ENCODE measurements around the gene PALD1. TPM values are rescaled to one million over a fixed set of nuclear protein-coding genes. Genes with fewer than 3 reads are reported as not detected.

Gene PALD1
- total and polyA plus RNA-seq, 9 of the 15 experiments (the other 6 are each of a cell fraction or from before 2014, with no cell fraction given): 0.03 to 0.29 (median 0.09) TPM; not detected in 2

- peak; percentile 98 for TF ChIP-seq CUX1 (CRISPR knock-in tag; IDR thresholded peaks at IDR 0.05)
- TF ChIP-seq DLX4 (CRISPR knock-in tag; IDR thresholded peaks at IDR 0.05): peak; percentile 71; the same call in 1 of the 2 replicates
- peak; percentile 97 for TF ChIP-seq HIVEP1 (CRISPR knock-in tag; IDR thresholded peaks at IDR 0.05)
- TF ChIP-seq GTF2F1 (IDR thresholded peaks at IDR 0.05; ENCODE audit: low read depth, low read length): no peak
- TF ChIP-seq, protein P1, sequence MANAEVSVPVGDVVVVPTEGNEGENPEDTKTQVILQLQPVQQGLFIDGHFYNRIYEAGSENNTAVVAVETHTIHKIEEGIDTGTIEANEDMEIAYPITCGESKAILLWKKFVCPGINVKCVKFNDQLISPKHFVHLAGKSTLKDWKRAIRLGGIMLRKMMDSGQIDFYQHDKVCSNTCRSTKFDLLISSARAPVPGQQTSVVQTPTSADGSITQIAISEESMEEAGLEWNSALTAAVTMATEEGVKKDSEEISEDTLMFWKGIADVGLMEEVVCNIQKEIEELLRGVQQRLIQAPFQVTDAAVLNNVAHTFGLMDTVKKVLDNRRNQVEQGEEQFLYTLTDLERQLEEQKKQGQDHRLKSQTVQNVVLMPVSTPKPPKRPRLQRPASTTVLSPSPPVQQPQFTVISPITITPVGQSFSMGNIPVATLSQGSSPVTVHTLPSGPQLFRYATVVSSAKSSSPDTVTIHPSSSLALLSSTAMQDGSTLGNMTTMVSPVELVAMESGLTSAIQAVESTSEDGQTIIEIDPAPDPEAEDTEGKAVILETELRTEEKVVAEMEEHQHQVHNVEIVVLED (CRISPR knock-in tag; IDR thresholded peaks at IDR 0.05): peak; percentile 74
- TF ChIP-seq NFE2 (IDR thresholded peaks at IDR 0.05; ENCODE audit: low read depth): no peak; the same call in 1 of the 2 replicates
- TF ChIP-seq FOXA3 (CRISPR knock-in tag; conservative IDR thresholded peaks at IDR 0.05 in 1 of 2, IDR thresholded peaks at IDR 0.05 in 1 of 2): 0 out of 4 replicates have a peak, but pooled peaks of 1 of the 2 experiments have one; percentile 9
- TF ChIP-seq SRSF7 (optimal IDR thresholded peaks at IDR 0.05; ENCODE audit: low read depth, low read length): no peak
- no peak for TF ChIP-seq GABPB1 (CRISPR knock-in tag; IDR thresholded peaks at IDR 0.05)
- TF ChIP-seq HOXB6 (CRISPR knock-in tag; IDR thresholded peaks at IDR 0.05; ENCODE audit: borderline replicate concordance): peak; percentile 88; the same call in 1 of the 2 replicates
- TF ChIP-seq ETS2 (tag; IDR thresholded peaks at IDR 0.05; ENCODE audit: borderline replicate concordance, poor library complexity, severe bottlenecking): peak; percentile 91
- peak; percentile 91 for TF ChIP-seq CLOCK (CRISPR knock-in tag; IDR thresholded peaks at IDR 0.05; ENCODE audit: borderline replicate concordance)
- no peak for TF ChIP-seq NBN (IDR thresholded peaks at IDR 0.05; ENCODE audit: low read depth)
- TF ChIP-seq ZNF830 (CRISPR knock-in tag; IDR thresholded peaks at IDR 0.05): peak; percentile 98
These were observed 112.3 kb downstream of the PALD1 start (continued) for GRCh38 chr10:70590655-70591416.
